Ishikawa (cell line): Measurements from ENCODE around the gene ATF5.

Experiments
- CREB1 ChIP-seq: IDR thresholded peaks from 2 replicates; pipeline ENCODE4 v1.6.1; 2012; ENCODE audit warnings: low read depth
- EP300 ChIP-seq: IDR thresholded peaks from 2 replicates; pipeline ENCODE4 v1.6.1; 2012; ENCODE audit warnings: borderline replicate concordance
- FOXM1 ChIP-seq: IDR thresholded peaks from 2 replicates; pipeline ENCODE4 v1.6.1; 2012; ENCODE audit warnings: low read depth, borderline replicate concordance
- TF ChIP-seq, protein P1 (sequence below): IDR thresholded peaks from 2 replicates; pipeline ENCODE4 v1.6.1; 2012; ENCODE audit warnings: low read depth, mild to moderate bottlenecking
- TF ChIP-seq, protein P2 (sequence below): IDR thresholded peaks from 2 replicates; pipeline ENCODE4 v1.6.1; 2012

DNA sequence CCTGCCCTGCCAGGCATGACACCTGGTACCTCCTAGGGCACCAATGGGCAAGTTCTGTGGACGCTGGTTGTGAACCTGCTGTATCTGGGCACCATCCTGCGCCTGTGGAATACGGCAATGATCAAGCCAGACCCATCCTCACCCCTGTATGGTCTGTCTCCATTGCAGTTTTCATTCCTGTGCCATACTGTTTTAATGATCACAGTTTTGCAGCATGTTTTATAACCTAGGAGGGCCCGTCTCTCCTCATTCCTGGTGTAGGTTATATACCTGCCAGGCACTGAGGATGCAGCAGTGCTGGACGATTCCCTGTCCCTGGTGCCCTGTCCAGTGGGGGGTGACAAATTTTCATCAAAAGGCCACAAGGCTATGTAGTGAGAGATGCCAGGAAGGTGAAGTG is 45.9 kb upstream of the ATF5 start:
- no peak for TF ChIP-seq EP300
- TF ChIP-seq FOXM1 = no peak
- TF ChIP-seq, protein P1, sequence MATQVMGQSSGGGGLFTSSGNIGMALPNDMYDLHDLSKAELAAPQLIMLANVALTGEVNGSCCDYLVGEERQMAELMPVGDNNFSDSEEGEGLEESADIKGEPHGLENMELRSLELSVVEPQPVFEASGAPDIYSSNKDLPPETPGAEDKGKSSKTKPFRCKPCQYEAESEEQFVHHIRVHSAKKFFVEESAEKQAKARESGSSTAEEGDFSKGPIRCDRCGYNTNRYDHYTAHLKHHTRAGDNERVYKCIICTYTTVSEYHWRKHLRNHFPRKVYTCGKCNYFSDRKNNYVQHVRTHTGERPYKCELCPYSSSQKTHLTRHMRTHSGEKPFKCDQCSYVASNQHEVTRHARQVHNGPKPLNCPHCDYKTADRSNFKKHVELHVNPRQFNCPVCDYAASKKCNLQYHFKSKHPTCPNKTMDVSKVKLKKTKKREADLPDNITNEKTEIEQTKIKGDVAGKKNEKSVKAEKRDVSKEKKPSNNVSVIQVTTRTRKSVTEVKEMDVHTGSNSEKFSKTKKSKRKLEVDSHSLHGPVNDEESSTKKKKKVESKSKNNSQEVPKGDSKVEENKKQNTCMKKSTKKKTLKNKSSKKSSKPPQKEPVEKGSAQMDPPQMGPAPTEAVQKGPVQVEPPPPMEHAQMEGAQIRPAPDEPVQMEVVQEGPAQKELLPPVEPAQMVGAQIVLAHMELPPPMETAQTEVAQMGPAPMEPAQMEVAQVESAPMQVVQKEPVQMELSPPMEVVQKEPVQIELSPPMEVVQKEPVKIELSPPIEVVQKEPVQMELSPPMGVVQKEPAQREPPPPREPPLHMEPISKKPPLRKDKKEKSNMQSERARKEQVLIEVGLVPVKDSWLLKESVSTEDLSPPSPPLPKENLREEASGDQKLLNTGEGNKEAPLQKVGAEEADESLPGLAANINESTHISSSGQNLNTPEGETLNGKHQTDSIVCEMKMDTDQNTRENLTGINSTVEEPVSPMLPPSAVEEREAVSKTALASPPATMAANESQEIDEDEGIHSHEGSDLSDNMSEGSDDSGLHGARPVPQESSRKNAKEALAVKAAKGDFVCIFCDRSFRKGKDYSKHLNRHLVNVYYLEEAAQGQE = no peak
- TF ChIP-seq, protein P2, sequence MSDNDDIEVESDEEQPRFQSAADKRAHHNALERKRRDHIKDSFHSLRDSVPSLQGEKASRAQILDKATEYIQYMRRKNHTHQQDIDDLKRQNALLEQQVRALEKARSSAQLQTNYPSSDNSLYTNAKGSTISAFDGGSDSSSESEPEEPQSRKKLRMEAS = no peak
- no peak for TF ChIP-seq CREB1
